Neuronal stem cell (in vitro differentiated cells): ENCODE measurements around the gene RUFY2.

Experiments used
- DNase-seq: peaks from one replicate; pipeline ENCODE4 v3.0.0-alpha.2; 2013; ENCODE audit warnings: low spot score
- H2AFZ ChIP-seq: one replicate; pipeline ENCODE4 v1.6.1; 2013; ENCODE audit warnings: mild to moderate bottlenecking, low read length, inconsistent platforms
- H2AK5ac ChIP-seq: 2 replicates; pipeline ENCODE4 v1.6.1; 2013; ENCODE audit warnings: low read depth, mild to moderate bottlenecking, inconsistent platforms, low read length, moderate library complexity, mixed read lengths
- H2BK120ac ChIP-seq: 2 replicates; pipeline ENCODE4 v1.6.1; 2013; ENCODE audit warnings: low read depth, mild to moderate bottlenecking, inconsistent platforms, low read length, moderate library complexity, mixed read lengths
- H2BK12ac ChIP-seq: one replicate; pipeline ENCODE4 v1.6.1; 2013; ENCODE audit warnings: low read length, inconsistent platforms
- H2BK15ac ChIP-seq: 2 replicates; pipeline ENCODE4 v1.6.1; 2013; ENCODE audit warnings: mild to moderate bottlenecking, low read length, inconsistent platforms, mixed read lengths
- H2BK5ac ChIP-seq: one replicate; pipeline ENCODE4 v1.6.1; 2013; ENCODE audit warnings: inconsistent platforms, mild to moderate bottlenecking, low read length, moderate library complexity
- H3K14ac ChIP-seq: one replicate; pipeline ENCODE4 v1.6.1; 2013; ENCODE audit warnings: low read length, inconsistent platforms
- H3K18ac ChIP-seq: 2 replicates; pipeline ENCODE4 v1.6.1; 2013; ENCODE audit warnings: low read length, inconsistent platforms
- H3K23ac ChIP-seq: 2 replicates; pipeline ENCODE4 v1.6.1; 2013; ENCODE audit warnings: low read depth, mild to moderate bottlenecking, mixed read lengths, low read length, inconsistent platforms; ENCODE audit not compliant: poor library complexity
- H3K27ac ChIP-seq: replicated peaks from 3 replicates; pipeline ENCODE4 v1.5.1; 2013; ENCODE audit warnings: low read length, inconsistent platforms
- H3K27me3 ChIP-seq, 3 experiments: 2 replicates each; pipeline ENCODE4 v1.6.1; 2013; ENCODE audit warnings: low read length in 3 of 3, mild to moderate bottlenecking in 2 of 3, inconsistent platforms in 1 of 3, low read depth in 1 of 3, mixed read lengths in 1 of 3, moderate library complexity in 1 of 3; ENCODE audit not compliant: control insufficient read depth in 3 of 3, insufficient read depth in 3 of 3
- H3K36me3 ChIP-seq, 2 donors: replicated peaks in 1 of 2; 2 replicates each; pipeline ENCODE4 v1.6.1; 2013; ENCODE audit warnings: low read length in 2 of 2; ENCODE audit not compliant: control insufficient read depth in 2 of 2, insufficient read depth in 2 of 2
- H3K4ac ChIP-seq: 2 replicates; pipeline ENCODE4 v1.6.1; 2013; ENCODE audit warnings: inconsistent platforms, mild to moderate bottlenecking, low read length, moderate library complexity
- H3K4me1 ChIP-seq, 2 donors: 1 replicate in 1 of 2; 2 replicates in 1 of 2; pipeline ENCODE4 v1.6.1; 2013; ENCODE audit warnings: low read length in 2 of 2, low read depth in 1 of 2; ENCODE audit not compliant: control insufficient read depth in 2 of 2, insufficient read depth in 1 of 2
- H3K4me2 ChIP-seq: one replicate; pipeline ENCODE4 v1.6.1; 2013; ENCODE audit warnings: mild to moderate bottlenecking, low read length, inconsistent platforms; ENCODE audit not compliant: insufficient read depth, poor library complexity, severe bottlenecking
- H3K4me3 ChIP-seq, 2 donors: 2 replicates each; pipeline ENCODE4 v1.5.1; 2013; ENCODE audit warnings: low read length in 2 of 2, mild to moderate bottlenecking in 2 of 2, inconsistent platforms in 1 of 2, moderate library complexity in 1 of 2
- H3K79me1 ChIP-seq: one replicate; pipeline ENCODE4 v1.6.1; 2013; ENCODE audit warnings: low read depth, mild to moderate bottlenecking, inconsistent platforms, low read length, moderate library complexity
- H3K9ac ChIP-seq: one replicate; pipeline ENCODE4 v1.6.1; 2013; ENCODE audit warnings: mild to moderate bottlenecking, low read depth, low read length, inconsistent platforms; ENCODE audit not compliant: poor library complexity
- H3K9me3 ChIP-seq, 2 donors: replicated peaks in 1 of 2; 2 replicates each; pipeline versions ENCODE3 to v1.6.1; 2013; ENCODE audit warnings: low read length in 2 of 2, mild to moderate bottlenecking in 2 of 2, inconsistent platforms in 1 of 2, low read depth in 1 of 2, mixed read lengths in 1 of 2, moderate library complexity in 1 of 2; ENCODE audit not compliant: control insufficient read depth in 2 of 2, insufficient read depth in 1 of 2
- H4K8ac ChIP-seq: one replicate; pipeline ENCODE4 v1.6.1; 2013; ENCODE audit warnings: low read depth, mild to moderate bottlenecking, inconsistent platforms, low read length, moderate library complexity
- H4K91ac ChIP-seq: one replicate; pipeline ENCODE4 v1.6.1; 2013; ENCODE audit warnings: low read length, low read depth, mild to moderate bottlenecking, inconsistent platforms; ENCODE audit not compliant: poor library complexity
- WGBS, 2 donors: extraction: QIAGEN DNeasy Blood & Tissue Kit; methylation state at CpG; one replicate each; pipeline ENCODE4 v1.1.7; 2013; ENCODE audit warnings: missing lambda C conversion rate in 2 of 2, mixed read lengths in 1 of 2; ENCODE audit not compliant: insufficient read length in 2 of 2, insufficient replicate concordance in 1 of 2; ENCODE audit errors: extremely low coverage in 2 of 2; 5-methylcytosine and 5-hydroxymethylcytosine counted together

The RUFY2 gene

DNA sequence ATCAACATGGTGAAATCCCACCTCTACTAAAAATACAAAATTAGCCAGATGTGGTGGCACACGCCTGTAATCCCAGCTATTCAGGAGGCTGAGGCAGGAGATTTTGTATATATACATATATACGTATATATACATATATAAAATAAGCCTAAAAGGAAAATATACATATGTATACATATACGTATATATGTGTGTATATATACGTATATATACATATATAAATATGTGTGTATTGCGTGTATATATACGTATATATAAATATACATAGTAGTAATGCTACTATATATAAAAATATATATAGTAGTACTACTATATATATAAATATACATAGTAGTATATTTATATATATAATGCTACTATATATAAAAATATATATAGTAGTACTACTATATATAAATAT is 47.9 kb downstream of the RUFY2 start:
- WGBS, 2 donors: no CpG with 5 or more reads among the region's 6 CpGs
- Histone ChIP-seq H3K79me1 (no peaks in the 10 kb centered on the region), H3K9ac (no peak overlapping the region), H3K18ac (no peak overlapping the region), H2AFZ (no peak overlapping the region), H2BK15ac (no peak overlapping the region), H4K8ac (no peak overlapping the region), H3K27me3 (no peaks in the 10 kb centered on the region), H3K27ac (no peak overlapping the region), H2AK5ac (no peak overlapping the region), H2BK12ac (no peak overlapping the region), H3K9me3 (no peaks in the 10 kb centered on the region), H3K36me3 (peaks cover 11 to 91% of the 10 kb centered on the region in 2 donors), H2BK120ac (no peak overlapping the region), H3K4me1 (no peaks in the 10 kb centered on the region), H2BK5ac (no peak overlapping the region), H4K91ac (no peak overlapping the region), H3K4ac (no peak overlapping the region), H3K14ac (no peak overlapping the region), H3K4me3 (no peak overlapping the region), H3K4me2 (no peak overlapping the region), H3K23ac (no peak overlapping the region)
- DNase-seq: no peak

DNA sequence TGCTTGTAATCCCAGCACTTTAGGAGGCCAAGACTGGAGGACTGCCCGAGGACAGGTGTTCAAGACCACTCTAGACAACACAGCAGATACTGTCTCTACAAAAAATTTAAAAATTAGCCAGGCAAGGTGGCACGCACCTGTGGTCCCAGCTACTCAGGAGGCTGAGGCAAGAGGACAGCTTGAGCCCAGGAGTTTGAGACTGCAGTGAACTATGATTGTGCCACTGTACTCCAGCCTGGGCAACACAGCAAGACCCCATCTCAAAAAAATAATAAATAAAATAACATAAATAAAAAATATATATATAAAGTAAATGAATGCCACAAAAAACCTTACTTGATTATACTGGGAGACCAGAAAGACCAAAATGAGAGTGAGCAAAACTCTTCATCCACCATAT is 53.5 kb downstream of the RUFY2 start:
- Histone ChIP-seq H3K14ac (no peak overlapping the region), H2BK120ac (no peak overlapping the region), H3K4me2 (no peak overlapping the region), H3K27me3 (no peaks in the 10 kb centered on the region), H3K4me1 (no peaks in the 10 kb centered on the region), H3K27ac (no peak overlapping the region), H3K9ac (no peak overlapping the region), H2AK5ac (no peak overlapping the region), H3K18ac (no peak overlapping the region), H4K91ac (no peak overlapping the region), H3K4me3 (no peak overlapping the region), H3K79me1 (no peaks in the 10 kb centered on the region), H2BK15ac (no peak overlapping the region), H3K23ac (no peak overlapping the region), H2BK12ac (no peak overlapping the region), H2AFZ (no peak overlapping the region), H3K36me3 (peaks cover 9 to 79% of the 10 kb centered on the region in 2 donors), H3K4ac (no peak overlapping the region), H2BK5ac (no peak overlapping the region), H3K9me3 (no peaks in the 10 kb centered on the region), H4K8ac (no peak overlapping the region)
- WGBS, 2 donors: no CpG with 5 or more reads among the region's 2 CpGs
- no peak for DNase-seq

DNA sequence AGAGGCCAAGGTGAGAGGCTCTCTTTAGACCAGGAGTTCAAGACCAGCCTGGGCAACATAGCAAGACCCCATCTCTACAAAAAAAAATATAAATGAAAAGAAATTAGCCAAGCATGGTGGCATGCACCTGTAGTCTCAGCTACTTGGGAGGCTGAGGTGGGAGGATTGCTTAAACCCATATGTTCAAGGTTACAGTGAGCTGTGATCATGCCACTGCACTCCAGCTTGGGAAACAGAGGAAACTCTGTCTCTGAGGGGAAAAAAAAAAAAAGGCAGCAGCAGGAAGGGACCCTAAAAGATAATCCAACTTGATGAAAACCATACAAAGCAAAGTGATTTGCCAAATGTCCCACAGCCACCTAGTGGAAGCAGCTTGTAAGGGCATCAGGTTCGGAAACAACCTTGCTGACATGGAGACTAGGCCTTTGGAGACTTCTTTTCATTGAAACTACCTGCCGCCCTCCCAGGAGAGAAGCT is 58.8 kb downstream of the RUFY2 start:
- Histone ChIP-seq H3K4me3 (no peak overlapping the region), H2AK5ac (no peak overlapping the region), H3K27me3 (no peaks in the 10 kb centered on the region), H3K9me3 (no peaks in the 10 kb centered on the region), H3K18ac (no peak overlapping the region), H3K36me3 (peaks cover 4 to 82% of the 10 kb centered on the region in 2 donors), H3K27ac (no peak overlapping the region), H3K4ac (no peak overlapping the region), H3K9ac (no peak overlapping the region), H4K91ac (no peak overlapping the region), H2BK12ac (no peak overlapping the region), H2AFZ (no peak overlapping the region), H3K4me1 (no peaks in the 10 kb centered on the region), H2BK5ac (no peak overlapping the region), H4K8ac (no peak overlapping the region), H3K79me1 (no peaks in the 10 kb centered on the region), H3K14ac (no peak overlapping the region), H3K23ac (no peak overlapping the region), H2BK120ac (no peak overlapping the region), H3K4me2 (no peak overlapping the region), H2BK15ac (no peak overlapping the region)
- no CpG with 5 or more reads among the region's 2 CpGs for WGBS, 2 donors
- no peak for DNase-seq

DNA sequence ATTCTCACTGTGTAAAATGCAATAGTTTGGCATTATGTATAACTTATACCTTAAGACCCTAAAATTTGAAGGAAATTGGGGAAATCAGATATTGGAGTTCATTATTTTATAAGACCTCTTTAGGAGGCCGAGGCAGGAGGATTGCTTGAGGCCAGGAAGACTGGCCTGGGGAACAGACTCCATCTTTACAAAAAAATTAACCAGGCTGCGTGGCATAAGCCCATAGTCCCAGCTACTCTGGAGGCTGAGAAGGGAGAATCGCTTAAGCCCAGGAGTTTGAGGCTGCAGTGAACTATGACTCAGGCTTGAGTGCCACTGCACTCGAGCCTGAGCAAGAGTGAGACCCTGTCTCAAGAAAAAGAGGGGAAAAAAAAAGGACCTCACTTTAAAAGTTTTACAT is 60.3 kb downstream of the RUFY2 start:
- Histone ChIP-seq H3K4ac (no peak overlapping the region), H2BK5ac (no peak overlapping the region), H4K8ac (no peak overlapping the region), H3K9ac (no peak overlapping the region), H3K14ac (no peak overlapping the region), H2AFZ (no peak overlapping the region), H3K4me1 (no peaks in the 10 kb centered on the region), H3K36me3 (peaks cover 1 to 82% of the 10 kb centered on the region in 2 donors), H3K4me3 (no peak overlapping the region), H3K23ac (no peak overlapping the region), H3K4me2 (no peak overlapping the region), H3K9me3 (no peaks in the 10 kb centered on the region), H2BK12ac (no peak overlapping the region), H2BK15ac (no peak overlapping the region), H3K79me1 (no peaks in the 10 kb centered on the region), H3K27me3 (no peaks in the 10 kb centered on the region), H3K27ac (no peak overlapping the region), H4K91ac (no peak overlapping the region), H2AK5ac (no peak overlapping the region), H2BK120ac (no peak overlapping the region), H3K18ac (no peak overlapping the region)
- DNase-seq: no peak
- WGBS, 2 donors: no CpG with 5 or more reads among the region's 4 CpGs
